ENCODE measurements around the gene BACH2.

Gene BACH2

GRCh38 chr6:90183587-90184333, 112.9 kb downstream of the BACH2 start:
- no peaks in the 10 kb centered on the region for H3K9me3 ChIP-seq
- DNase-seq (ENCODE audit: low spot score in 2 of 2) = no peak
- H3K4me3 ChIP-seq = no peak overlapping the region
- peaks cover 5% of the 10 kb centered on the region for H3K4me1 ChIP-seq
- no peaks in the 10 kb centered on the region for H3K27me3 ChIP-seq (ENCODE audit: low read depth)
- H3K36me3 ChIP-seq (replicated peaks) = no peaks in the 10 kb centered on the region
- in situ Hi-C loops (cut with MboI; ENCODE audit: low sequenced_read_pairs) = no loop called here

GRCh38 chr6:90180526-90180925, 116.1 kb downstream of the BACH2 start:
- Histone ChIP-seq H3K36me3 (replicated peaks) (no peaks in the 10 kb centered on the region), H3K4me3 (no peak overlapping the region), H3K27me3 (ENCODE audit: low read depth) (peaks cover 9% of the 10 kb centered on the region), H3K9me3 (no peaks in the 10 kb centered on the region), H3K4me1 (peaks cover 5% of the 10 kb centered on the region)
- no peak for DNase-seq (ENCODE audit: low spot score in 2 of 2)
- in situ Hi-C loops (cut with MboI; ENCODE audit: low sequenced_read_pairs) = no loop called here

DNA sequence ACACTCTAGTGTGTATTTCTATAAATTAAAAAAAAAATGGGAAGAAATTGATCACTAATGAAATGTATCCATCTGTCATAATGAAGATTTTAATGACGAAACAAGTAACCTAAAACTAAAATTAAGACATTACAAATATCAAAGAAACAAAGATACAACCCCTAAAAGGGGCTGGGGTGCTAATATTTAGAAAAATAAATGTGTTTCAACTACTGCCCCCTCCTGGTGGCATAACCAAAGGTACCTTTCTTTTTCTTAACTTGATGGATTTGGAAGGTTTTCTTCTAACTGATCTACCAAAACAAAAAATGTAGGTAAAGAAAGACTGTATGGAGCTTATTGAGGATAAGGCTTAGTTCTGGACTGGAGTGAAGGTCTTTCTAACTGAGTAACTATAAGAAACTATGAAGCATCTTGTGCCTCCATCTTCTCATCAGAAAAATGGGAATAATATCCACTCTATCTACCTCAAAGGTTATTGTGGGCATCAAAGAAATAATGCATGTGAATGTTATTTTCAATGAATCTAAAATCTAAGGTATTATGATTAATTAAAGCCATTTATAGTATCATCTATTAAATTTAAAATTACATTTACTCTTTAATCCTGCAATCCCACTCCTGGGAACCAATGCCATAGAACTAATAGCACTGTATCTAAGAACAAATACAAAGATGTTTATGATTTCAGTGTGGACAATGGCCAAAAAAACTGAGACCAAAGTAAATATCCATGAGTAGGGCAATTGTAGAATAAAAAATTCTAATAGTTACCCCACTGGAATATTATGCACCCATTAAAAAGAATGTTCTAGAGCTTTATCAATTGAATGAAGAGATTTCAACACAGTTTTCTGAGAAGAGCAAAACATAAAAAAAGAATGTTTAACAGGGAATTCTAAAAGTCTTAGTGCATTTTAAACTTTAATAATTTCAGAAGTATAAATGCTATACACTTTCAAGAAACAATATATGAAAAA, 117.2 kb downstream of the BACH2 start:
- Histone ChIP-seq H3K4me1 (no peaks in the 10 kb centered on the region), H3K4me3 (no peak overlapping the region), H3K27me3 (ENCODE audit: low read depth) (peaks cover 9% of the 10 kb centered on the region), H3K36me3 (replicated peaks) (no peaks in the 10 kb centered on the region), H3K9me3 (no peaks in the 10 kb centered on the region)
- DNase-seq (ENCODE audit: low spot score in 2 of 2) = no peak
- in situ Hi-C loops (cut with MboI; ENCODE audit: low sequenced_read_pairs) = no loop called here

DNA sequence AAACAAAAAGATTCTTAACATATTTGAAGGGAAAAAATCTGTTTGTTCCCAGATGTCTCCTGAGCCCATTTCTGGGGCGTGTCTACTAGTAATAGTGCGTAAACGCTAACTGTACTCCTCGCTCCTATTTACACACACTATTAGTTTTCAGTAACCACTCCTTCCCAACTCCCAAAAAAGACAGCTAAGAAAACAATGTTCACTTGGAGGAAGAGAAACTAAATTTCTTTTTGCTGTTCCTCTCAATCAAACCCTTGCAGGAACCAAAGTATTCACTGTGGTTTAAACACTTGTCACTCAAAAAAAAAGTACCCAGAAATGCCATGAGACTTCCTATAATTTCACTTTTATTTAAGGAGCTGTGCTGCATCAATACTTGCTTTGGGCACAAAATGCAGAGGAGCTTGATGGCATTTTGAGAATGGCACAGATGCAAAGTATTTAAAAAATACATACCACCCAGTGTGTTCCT, 118.2 kb downstream of the BACH2 start:
- Histone ChIP-seq H3K9me3 (no peaks in the 10 kb centered on the region), H3K4me3 (no peak overlapping the region), H3K36me3 (replicated peaks) (no peaks in the 10 kb centered on the region), H3K27me3 (ENCODE audit: low read depth) (peaks cover 9% of the 10 kb centered on the region), H3K4me1 (no peaks in the 10 kb centered on the region)
- in situ Hi-C loops (cut with MboI; ENCODE audit: low sequenced_read_pairs) = no loop called here
- no peak for DNase-seq (ENCODE audit: low spot score in 2 of 2)

DNA sequence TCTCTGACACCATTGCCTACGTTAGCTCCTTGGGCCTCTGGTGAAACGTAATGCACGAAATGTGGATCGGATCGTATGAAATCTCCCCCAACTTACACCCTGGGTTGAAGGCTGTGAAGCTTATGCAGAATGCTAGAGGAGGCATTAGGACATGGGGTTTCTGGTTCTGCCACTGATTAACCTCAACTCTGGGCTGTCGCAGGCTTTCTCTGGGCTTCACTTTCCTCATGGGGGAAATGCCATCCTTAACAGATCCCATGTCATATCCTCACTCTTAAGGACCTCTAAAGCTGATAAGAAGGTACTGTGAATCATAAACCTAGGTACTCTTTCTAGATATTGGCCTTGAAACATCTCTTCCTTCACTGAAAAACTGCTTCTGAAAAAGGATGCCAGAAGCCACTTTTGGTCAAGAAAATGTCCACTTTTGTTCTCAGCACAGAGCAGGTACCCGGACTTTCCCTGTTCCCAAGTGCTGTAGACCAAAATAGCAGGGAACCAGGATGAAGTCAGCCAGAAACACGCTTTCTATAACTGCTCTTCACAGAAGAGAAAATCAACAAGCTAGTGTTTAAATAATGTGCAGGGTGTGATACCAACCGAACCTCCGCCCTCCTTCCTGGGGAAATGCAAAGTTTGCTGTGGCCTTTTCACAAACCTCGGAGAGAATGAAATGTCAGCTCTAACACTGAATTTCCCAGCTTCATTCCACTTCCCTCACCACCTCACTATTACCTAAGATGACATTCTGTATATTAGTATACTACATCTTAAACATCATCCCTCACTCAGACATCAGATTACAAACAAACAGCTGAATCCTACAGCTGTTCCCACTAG, 118.9 kb downstream of the BACH2 start:
- H3K9me3 ChIP-seq = no peaks in the 10 kb centered on the region
- no peaks in the 10 kb centered on the region for H3K4me1 ChIP-seq
- no peak for DNase-seq (ENCODE audit: low spot score in 2 of 2)
- no peaks in the 10 kb centered on the region for H3K36me3 ChIP-seq (replicated peaks)
- in situ Hi-C loops (cut with MboI; ENCODE audit: low sequenced_read_pairs) = no loop called here
- H3K27me3 ChIP-seq (ENCODE audit: low read depth) = peaks cover 9% of the 10 kb centered on the region
- no peak overlapping the region for H3K4me3 ChIP-seq

- in situ Hi-C loops (cut with MboI; ENCODE audit: low sequenced_read_pairs) = no loop called here
- no peak overlapping the region for H3K4me3 ChIP-seq
- H3K4me1 ChIP-seq = no peaks in the 10 kb centered on the region
These were observed 120.8 kb downstream of the BACH2 start for GRCh38 chr6:90175627-90176538.

GRCh38 chr6:90173262-90173925, 123.2 kb downstream of the BACH2 start:
- in situ Hi-C loops (cut with MboI; ENCODE audit: low sequenced_read_pairs) = no loop called here
- no peaks in the 10 kb centered on the region for H3K4me1 ChIP-seq

More at GRCh38 chr6:90175627-90176538, 120.8 kb downstream of the BACH2 start:
- DNase-seq (ENCODE audit: low spot score in 2 of 2) = no peak
- no peaks in the 10 kb centered on the region for H3K9me3 ChIP-seq
- no peaks in the 10 kb centered on the region for H3K36me3 ChIP-seq (replicated peaks)
- peaks cover 9% of the 10 kb centered on the region for H3K27me3 ChIP-seq (ENCODE audit: low read depth)

DNA sequence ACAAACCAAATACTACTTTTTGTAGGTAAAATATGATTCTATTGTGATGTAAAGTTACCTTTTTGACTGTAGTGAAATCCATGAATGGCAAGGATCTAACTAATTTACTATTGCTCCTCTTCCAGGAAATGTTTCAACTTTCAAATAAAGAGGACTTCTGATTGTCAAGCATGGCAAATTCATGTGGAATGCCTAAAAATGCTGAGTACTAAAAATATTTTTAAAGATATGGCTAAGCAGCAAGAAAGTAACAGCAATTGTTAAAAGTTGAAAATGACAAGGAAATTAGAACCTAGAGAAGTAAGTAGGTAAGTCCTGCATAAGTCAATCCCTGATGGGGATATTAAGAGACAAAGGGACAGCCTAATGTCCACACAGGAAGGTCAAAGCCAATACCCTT, 126.0 kb downstream of the BACH2 start:
- Histone ChIP-seq H3K4me1 (no peaks in the 10 kb centered on the region), H3K27me3 (ENCODE audit: low read depth) (no peaks in the 10 kb centered on the region; the same call in 1 of the 2 replicates), H3K4me3 (no peak overlapping the region), H3K36me3 (replicated peaks) (no peaks in the 10 kb centered on the region), H3K9me3 (no peaks in the 10 kb centered on the region)
- no peak for DNase-seq (ENCODE audit: low spot score in 2 of 2)
- in situ Hi-C loops (cut with MboI; ENCODE audit: low sequenced_read_pairs) = no loop called here

More at GRCh38 chr6:90173262-90173925, 123.2 kb downstream of the BACH2 start:
- peaks cover 9% of the 10 kb centered on the region for H3K27me3 ChIP-seq (ENCODE audit: low read depth)
- H3K9me3 ChIP-seq = no peaks in the 10 kb centered on the region
- no peak for DNase-seq (ENCODE audit: low spot score in 2 of 2)
- no peak overlapping the region for H3K4me3 ChIP-seq
- no peaks in the 10 kb centered on the region for H3K36me3 ChIP-seq (replicated peaks)

DNA sequence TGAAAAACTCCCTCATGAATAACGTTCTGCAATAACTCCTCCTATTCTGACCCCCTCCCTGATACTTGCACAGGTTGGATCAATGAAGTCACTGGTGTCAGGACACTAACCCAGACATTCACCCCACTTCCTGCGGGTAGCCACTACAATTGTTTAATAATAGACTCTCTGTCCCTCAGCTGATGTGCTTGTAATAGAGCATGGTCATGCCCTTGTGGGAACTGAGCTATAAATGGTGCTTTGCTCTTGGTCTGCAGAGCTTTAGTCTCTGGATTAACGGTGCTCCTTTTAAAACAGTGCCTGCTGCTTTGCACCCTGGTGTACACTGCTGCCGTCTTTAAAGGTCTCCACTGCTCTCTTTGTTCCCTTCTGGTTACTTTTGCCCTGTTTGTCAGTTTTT, 127.3 kb downstream of the BACH2 start:
- H3K36me3 ChIP-seq (replicated peaks) = no peaks in the 10 kb centered on the region
- no peaks in the 10 kb centered on the region for H3K27me3 ChIP-seq (ENCODE audit: low read depth)
- H3K9me3 ChIP-seq = no peaks in the 10 kb centered on the region
- H3K4me3 ChIP-seq = no peak overlapping the region
- no peaks in the 10 kb centered on the region for H3K4me1 ChIP-seq
- in situ Hi-C loops (cut with MboI; ENCODE audit: low sequenced_read_pairs) = no loop called here
- DNase-seq (ENCODE audit: low spot score in 2 of 2) = no peak

DNA sequence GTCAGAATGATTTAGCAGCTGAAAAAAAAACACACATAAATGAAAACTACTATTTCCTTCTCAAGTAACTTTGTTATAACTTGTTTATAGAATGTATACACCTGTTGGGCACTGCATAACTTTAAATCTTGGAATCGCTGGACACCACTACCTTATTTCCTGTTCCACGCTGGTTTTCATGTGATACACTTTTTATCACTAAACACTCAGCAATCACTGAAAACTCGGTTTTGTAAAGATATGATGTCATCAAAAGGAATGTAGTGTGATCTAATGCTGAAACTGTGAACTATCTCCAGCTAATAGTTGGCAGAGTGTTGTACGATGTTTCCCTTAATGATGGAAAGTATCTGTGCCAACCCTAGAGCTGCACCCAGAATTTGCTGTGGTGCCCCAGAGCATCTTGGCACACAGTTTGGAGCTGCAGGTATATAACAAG, 127.9 kb downstream of the BACH2 start:
- H3K27me3 ChIP-seq (ENCODE audit: low read depth) = no peaks in the 10 kb centered on the region
- in situ Hi-C loops (cut with MboI; ENCODE audit: low sequenced_read_pairs) = no loop called here
- no peaks in the 10 kb centered on the region for H3K9me3 ChIP-seq
- DNase-seq (ENCODE audit: low spot score in 2 of 2) = no peak
- H3K4me3 ChIP-seq = no peak overlapping the region
- H3K36me3 ChIP-seq (replicated peaks) = no peaks in the 10 kb centered on the region
- no peaks in the 10 kb centered on the region for H3K4me1 ChIP-seq

DNA sequence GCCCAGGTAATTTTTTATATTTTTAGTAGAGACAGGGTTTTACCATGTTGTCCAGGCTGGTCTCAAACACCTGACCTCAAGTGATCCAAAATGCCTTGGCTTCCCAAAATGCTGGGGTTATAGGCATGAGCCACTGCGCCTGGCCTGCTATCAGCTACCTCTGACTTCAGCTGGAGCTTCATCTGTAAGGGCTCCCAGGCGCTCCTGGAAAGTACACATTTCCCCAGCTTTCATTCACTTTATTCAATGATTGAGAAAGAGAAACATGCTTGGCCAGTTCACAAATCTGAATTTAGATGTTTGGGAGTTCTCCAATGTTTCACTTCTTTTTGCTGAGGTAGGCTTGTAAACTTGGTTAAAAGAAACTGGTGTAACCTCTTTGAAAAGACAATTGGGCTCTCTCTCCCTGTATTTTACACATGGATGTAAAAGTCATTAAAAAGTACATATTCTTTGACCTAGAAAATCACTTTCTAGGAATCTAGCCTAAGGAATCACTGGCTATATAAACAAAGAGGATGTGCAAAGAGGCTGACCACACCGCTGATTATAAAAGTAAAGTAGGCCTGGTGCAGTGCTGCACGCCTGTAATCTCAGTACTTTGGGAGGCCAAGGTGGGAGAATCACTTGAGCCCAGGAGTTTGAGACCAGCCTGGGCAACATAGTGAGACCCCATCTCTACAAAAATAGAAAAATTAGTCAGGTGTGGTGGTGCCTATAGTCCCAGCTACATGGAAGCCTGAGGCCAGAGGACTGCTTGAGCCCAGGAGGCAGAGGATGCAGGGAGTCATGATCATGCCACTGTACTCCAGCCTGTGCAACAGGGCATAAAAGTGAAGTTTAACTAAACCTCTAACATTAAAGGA, 128.9 kb downstream of the BACH2 start:
- in situ Hi-C loops (cut with MboI; ENCODE audit: low sequenced_read_pairs) = no loop called here
- no peak for DNase-seq (ENCODE audit: low spot score in 2 of 2)

More for the DNA sequence above, 128.9 kb downstream of the BACH2 start:
- no peaks in the 10 kb centered on the region for H3K36me3 ChIP-seq (replicated peaks)
- H3K4me3 ChIP-seq = no peak overlapping the region
- H3K4me1 ChIP-seq = no peaks in the 10 kb centered on the region
- no peaks in the 10 kb centered on the region for H3K27me3 ChIP-seq (ENCODE audit: low read depth)
- no peaks in the 10 kb centered on the region for H3K9me3 ChIP-seq

Measured in HAP-1 (cell line).